ENCODE results near the gene PTPN3.
A peak's percentile ranks its signal among the peaks of the same experiment; 100 is the strongest.

Gene PTPN3

DNA sequence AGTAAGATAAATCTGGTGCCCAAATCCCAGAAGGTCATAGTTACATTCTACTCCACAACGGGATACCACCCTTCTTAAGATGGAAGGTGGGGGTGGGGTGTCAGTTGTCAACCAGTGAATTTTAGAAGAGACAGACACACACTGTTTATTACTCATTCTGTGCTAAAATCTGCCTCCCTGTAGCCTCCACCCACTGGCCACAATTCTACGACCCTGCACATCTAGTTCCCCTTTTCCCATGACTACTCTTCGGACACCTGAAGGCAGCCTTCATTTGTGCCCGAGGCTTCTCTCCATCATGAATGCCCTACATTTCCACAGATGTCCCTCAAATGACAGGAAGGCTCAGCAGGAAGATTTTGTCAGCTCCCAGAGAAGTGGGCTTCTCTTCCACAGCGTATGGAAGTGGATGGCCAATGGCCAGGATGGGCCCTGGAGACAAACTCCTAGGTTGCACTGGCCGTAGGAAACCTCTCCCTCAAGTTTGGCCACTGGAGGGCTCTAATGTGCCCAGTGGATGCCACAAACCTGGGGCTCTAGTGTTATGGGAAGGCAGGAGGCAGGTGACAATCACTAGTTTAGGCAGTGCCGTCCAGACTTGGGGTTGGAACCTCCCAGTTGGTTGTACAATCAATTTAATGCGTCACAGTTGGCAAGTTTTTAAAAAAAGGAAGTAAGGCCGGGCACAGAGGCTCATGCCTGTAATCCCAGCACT lies 46.6 kb downstream of the PTPN3 start:
- no peak for DNase-seq

DNA sequence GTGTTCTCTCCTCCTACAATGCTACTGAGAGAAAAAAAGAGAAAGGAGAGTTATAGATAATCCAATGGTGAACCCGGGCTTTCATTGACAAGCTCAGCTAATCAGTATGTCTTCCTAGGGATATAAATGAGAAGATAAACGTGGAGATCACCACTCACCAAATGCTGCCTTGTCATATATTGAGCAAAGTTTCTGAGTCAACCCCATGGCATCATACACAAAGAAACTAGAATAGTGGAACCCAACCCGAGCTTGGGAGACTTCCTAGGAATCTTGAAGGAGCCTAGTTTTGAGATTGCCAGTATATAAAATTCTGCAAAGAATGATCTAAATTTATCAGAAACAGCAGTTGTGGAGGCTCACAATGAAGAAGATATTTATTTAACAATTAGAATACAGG lies 47.8 kb downstream of the PTPN3 start:
- DNase-seq, result no peak

DNA sequence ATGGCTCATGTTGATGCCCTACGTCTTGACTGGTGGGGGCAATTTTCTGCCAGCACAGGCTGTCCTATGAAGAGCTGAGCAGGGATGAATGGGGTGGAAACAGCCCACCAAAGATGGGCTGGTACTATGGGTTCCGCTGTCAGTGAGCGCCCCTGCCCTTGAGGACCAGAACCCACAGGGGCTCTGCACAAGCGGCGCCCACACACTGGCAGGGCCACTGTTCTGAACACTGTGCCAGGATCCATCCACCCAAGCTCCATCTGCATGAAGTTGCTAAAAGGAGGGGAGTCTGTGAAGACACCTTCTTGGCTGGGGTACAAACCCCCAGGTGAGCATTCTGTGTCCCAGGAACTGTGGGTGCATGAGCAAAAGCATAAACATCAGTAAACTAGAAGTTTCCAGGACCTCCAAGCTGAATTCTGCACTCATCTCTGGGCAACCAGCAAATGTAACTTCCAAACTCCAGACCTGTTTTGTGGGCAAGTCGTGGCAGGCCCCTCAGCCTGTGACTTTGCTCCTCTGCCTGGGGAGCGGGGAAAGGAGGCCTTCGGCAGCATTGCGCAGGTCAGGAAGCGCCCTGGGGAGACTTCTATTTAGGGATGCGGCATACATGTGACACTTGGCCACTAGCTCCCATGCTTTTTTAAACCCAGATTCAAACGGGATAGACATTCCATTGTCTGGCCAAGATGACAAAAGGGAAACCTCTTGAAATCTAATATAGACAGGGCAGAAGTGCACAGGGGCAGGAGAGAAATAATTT lies 48.9 kb downstream of the PTPN3 start:
- DNase-seq, result no peak

DNA sequence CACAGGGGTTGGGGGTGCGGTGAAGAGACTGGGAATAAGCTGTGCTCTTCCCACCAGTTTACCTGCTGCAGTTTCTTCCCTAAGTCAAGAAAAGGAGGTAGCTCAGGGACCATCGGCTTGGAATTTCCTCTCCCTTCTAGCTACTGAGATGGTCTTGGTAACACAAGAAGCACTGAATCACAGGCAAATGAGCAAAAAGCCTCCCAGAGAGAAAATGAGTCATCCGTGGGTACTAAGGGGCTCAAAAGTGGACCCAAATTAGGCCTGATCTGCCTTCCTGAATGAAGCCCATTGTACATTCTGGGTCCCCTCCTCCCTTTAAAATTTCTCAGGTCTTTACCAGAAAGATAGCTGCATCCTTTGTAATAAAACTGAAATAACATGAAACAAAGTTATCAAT lies 49.9 kb downstream of the PTPN3 start:
- no peak for DNase-seq

DNA sequence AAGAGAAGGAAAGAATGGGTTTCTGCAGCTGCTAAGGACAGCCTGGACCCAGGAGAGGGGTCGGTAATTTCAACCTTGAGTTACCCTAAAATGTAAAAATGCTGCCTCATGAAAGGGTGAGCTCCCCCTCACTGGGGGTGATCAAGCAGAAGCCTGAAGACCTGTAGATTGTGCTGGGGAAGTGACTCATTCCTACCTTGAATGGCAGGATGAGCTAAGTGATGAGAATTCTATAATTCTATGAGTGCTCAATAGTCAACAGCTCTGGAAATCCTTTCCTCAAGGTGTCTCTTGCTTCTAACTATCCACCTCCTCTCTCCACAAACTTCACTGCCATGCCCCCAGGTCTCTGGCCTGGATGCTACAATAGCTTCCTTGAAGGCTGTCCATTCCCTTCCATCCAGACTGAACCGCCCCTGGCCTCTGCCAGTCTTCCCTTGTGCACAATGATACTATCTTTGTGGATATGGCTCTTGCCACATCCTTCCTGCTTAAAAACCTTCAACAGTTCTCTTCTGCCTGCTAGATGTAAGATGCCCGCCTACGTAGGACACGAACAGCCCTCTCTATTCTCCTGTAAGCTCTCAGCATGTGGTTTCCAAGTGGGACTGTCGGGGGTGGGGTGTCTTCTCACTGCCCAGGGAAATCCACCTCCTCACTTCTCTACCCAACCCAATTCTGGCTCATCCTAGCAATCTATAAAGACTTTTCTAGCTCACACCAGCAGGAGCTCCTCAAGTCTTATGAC lies 50.6 kb downstream of the PTPN3 start:
- no peak for DNase-seq

DNA sequence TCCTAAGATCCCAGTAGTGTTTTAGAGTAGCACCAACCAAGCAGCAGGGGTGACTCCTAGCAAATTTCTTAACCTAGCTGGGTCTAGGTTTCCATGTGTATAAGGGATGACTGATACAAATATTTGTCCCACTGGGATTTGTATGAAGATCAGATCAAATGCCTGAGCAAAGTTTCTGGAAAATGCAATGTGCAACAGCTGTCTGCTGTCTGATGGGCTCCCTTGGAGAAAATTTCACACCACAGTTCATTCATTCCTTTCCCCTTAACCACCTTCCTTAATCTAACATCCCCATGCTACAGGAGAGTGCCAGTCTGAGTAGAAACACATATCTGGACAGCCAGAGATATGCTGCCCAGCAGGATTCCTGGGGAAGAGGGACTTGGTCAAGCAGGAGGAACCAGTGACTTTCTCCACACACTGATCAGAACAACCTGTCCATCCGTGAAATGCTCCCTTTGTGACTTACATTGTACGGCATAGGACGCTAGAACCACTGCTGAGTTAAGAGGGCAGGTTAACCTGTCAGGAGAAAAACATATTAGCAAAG lies 53.3 kb downstream of the PTPN3 start:
- DNase-seq, result no peak

DNA sequence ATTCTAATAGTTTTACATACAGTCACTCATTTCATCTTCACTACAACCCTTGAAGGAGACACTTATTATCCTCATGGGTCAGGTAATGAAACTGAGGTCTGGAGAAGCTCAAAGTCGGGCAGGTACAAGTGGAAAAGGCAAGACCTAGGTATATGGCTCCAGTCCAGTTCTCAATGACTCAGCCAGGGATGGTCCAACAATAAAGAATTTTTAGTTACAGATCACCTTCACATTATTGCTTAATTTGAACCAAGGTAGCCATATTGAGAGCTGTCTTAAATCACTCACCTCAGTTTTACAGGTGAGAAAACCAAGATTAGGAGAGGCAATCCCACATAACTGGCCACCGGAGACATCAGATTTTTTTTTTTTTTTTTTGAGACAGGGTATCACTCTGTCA lies 55.4 kb downstream of the PTPN3 start:
- no peak for DNase-seq

DNA sequence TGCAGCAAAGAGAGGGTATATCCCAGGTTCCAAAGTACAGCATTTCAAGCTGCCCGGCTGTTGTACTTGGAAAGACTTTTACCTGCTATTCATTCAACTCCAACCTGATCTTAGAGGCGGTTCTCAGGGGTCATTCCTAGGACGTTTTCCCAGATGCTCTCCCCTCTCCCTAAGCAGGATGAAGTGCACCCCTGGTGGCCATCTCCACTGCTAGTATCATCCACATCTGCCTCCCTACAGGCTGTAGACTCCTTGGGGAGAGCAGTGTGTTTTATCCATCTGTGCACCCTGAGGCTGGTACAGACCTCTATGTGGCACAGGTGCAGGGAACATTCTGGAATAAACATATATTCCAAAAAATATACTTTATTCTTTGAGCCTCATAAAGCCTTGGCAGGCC lies 56.8 kb downstream of the PTPN3 start:
- DNase-seq, result no peak

DNA sequence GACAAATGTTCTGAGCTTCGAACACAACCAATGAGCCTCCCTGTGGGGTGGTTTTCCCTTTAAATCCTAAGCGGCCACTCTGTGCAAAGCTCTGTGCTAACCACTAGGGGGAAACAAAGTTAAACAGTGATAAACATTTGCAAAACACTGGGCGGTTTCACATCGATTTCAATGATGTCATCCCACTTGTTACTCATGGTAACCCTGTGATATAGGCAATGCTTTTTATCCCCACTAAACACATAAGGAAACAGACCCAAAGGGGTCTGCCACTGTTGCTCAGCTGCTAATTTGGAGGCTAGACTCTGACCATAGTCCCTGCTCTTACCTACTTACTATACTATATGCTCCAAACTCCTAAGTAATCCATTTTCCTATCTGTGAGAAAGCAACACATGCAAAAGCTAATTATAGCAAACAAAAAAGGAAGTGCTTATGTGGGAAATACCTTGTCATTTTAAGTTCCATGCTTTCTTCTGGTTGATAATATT lies 57.3 kb downstream of the PTPN3 start:
- peak; percentile 29 for DNase-seq

DNA sequence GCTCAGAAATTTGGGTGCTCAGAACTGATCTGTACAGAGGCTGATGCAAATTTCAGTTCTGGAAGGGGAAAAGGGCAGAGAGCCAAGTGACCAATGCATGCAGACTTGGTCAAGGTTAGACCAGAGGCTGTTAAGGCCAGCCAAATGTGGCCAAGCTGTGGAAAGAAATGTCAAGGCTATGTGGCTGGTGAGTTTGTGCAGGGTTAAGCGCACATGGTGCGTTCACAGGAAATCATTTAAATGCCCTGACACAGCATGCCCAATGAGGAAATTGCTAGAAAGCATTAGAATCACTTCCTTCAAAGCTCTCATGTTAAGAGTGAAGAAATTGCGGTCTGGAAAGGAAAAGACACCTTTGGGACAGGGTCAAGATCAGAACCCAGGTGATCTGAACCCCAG lies 58.0 kb downstream of the PTPN3 start:
- DNase-seq, result no peak

DNA sequence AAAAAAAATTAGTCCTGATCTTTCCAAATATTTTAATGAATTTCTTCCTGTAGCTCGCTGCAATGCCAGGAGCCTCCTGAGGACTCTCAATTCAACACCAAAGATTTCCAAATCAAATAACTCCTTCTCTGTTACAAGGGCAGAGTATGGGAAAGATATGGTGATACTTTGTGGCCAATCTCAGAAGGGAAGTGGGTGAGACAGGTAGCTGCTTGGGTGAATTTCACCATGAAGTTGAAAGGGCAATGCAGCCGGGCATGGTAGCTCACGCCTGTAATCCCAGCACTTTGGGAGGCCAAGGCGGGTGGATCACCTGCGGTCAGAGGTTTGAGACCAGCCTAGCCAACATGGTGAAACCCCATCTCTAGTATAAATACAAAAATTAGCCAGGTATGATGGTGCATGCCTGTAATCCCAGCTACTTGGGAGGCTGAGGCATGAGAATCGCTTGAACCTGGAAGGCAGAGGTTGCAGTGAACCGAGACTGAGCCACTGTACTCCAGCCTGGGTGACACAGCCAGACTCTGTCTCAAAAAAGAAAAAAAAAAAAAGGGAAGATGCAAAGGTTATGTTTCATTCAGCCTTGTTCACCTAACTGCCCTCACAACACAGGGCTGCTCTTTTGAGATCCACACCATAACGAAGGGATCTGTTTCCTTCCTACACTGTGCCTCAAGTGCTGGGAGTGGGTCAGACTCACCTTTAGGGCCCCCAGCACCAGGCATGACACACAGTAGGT lies 58.6 kb downstream of the PTPN3 start:
- DNase-seq, result no peak

DNA sequence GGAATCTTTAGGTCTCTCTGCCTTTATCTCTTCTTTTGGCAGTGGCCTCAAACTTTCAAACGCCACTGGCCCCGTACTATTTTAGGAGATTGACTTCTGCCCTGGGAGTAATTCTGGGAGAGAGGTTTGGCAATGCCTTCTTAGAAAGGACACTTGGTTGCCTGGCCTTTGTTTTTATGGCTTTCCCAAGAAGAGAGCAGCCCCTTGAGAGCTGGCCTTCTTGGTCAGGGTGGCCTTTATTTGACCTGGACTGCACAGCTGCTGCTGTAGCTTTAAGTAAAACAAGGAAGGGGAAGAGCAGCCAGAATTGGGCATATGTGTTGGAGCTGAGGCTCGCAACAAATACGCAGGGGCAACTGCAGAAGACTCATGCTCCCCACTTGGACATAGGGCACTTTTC lies 60.8 kb downstream of the PTPN3 start:
- no peak for DNase-seq

DNA sequence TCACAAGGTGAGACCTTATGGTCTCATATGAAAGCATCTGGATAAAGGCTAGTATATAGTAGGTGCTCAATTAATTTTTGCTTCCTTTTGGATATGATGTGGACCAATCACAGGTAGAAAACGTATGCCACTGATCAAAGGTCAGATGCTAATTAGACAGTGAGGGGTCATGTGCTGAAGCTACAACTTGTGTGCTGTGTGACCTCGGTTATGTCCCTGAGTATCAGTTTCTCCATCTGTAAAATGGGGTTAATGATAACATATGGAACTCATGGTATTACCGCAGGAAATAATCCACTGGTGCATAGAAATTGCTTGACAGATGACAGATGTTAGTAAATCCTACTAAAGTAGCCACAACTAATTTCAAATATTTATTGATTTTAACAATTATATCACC lies 62.0 kb downstream of the PTPN3 start:
- no peak for DNase-seq

DNA sequence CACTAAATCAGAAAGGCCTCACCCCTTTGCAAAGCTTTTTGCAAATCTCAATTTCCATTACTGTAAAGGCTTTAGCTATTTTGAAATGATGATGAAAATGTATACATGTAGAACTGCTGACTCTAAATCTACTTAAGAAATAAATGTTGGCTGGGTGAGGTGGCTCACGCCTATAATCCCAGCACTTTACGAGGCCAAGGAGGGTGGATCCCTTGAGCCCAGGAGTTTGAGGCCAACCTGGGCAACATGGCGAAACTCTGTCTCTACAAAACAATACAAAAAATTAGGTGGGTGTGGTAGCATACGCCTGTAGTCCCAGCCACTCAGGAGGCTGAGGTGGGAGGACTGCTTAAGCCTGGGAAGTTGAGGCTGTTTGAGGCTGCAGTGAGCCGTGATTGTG lies 64.6 kb downstream of the PTPN3 start:
- no peak for DNase-seq

DNA sequence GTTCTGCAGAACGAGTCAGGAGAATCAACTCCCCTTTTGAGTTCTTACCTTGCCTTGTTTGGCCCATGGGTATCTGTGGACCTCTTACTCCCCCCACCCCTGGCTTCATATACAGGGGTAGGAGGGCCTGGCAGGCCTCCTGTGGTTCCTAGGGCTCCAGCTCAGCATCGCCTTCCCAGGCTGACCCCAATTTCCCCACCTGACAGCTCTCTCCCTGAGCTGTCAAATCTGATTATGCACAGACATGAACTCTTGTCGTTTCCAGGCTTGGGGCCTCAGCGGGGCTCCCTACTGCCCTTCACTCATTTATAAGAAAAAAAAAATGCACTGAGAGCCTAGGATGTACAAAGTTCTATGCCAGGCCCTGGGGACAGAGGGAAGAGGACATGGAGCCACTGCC lies 67.9 kb downstream of the PTPN3 start:
- no peak for DNase-seq

DNA sequence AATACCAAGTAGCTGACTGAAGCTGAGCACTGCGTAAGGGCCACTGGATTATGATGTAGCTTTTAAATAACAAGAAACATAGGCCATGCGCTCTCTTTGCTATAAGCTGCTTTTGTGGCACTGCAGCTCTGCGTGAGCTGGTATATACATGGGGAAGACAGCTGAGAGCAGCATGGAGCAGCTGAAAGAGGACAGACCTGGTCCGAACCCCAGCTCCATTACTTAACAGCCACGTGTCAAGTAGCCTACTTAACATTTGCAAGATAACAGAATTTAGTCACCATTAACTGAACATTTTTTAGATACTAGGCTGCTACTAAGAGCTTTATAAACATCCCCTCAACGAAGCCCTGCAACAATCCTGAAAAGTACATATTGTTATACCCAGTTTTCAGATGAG lies 69.3 kb downstream of the PTPN3 start:
- DNase-seq, result no peak

DNA sequence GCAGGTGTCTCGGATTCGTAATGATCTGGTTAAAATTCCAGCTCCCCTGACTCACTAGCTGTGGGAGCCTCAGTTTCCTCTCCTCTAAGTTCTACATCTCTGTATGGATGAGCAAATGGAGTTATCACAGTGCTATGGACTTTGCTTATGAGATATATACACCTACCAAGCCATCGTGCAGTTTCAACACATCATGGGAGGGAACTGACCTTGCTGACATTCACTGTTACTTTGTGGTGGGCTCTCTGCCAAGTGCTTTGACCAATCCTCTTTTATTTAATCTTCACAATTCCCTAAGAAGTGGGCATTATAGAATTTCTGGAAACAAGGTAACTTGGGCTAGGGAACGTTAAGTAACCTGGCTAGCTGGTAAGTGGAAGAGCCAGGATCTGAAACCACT lies 70.2 kb downstream of the PTPN3 start:
- DNase-seq, result no peak

DNA sequence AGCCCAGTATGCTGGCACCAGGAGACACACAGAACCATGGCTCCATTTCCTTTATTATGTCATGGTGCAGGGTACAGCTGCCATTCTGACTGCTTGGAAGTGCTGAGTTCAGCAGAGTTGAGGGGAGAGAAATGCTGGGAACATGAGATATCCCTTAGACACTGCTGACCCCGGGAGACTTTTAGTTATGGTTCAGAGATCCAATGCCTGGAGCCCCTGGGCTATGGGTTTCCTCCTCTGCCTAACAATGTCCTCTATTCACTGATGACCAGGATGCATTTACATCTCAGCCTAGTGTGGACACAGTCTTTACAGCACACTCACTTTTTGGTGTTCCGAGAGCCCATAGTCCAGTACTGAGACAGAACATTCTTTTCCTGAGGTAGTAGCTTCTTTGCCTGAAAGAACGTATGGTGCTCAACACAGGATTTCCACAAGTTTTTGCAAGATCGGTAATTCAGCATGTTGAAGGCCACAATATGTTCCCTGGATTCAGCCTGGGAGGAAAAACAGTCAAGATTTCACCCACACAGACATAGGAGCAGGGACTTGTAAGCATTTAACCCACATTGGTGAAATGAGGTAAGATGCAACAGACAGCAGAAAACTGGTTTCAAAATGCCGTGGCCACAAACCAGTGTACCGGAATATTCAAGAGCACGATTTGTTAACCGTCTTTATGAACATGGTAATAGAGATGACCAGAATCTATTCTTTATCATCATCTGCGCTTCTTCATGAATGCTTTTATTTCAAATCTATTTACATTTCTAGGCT lies 71.3 kb downstream of the PTPN3 start:
- no peak for DNase-seq

DNA sequence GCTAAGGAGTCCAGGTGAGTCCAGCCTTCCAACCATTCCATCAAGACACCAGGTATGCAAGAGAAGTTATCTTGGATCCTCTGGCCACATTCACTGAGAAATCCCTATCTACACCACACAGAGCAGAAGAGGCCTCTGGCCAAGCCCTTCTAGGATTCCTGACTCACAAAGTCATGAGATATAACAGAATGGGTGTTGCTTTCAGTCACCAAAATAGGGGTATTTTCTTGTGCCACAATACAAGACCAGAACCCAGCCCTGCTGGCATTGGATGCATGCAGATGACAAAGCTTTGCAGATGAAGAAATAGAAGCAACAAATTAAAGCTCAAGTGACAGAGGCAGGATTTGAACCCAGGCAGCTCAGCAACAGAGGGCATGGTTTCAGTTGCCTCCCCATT lies 73.5 kb downstream of the PTPN3 start:
- DNase-seq, result no peak

DNA sequence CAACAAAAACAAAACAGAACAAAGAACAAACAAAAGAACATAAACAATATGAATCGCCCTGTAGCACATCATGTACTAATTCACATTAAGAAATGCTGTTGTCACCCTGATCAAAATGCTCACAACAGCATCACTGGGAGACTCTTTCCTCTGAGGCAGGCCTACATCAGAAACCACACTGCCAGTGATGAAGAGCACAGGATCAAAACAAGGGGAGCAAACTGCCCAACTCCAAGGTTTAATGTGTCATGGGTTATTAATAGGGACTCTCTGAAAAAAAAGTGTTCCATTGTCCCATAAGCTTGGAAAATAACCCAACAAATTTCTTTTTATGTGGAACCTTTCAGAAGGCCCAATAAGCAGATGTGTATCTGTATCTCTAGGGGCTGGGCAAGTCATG lies 74.2 kb downstream of the PTPN3 start:
- no peak for DNase-seq

DNA sequence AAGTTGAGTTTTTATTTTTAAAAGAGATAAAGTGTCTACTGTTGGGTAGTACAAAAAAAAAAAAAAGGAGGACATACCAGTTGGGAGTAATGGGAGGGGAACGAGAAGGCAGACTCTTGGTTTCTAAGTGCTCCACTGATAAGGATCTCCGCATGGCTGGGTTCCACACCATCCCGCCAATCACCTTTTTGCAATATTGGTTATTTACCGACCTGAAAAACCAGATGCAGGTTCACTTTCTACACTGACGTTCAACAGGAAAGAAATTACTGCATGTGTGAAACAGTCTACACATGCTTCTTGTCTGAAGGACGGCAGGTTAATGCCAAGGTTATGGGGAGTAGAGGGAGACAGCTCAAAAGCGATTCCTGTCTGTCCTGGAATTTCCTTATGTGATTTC lies 75.5 kb downstream of the PTPN3 start:
- no peak for DNase-seq
